OCI-LY7 (cell line): ENCODE results near the gene GIT2. TPM values are rescaled to one million over a fixed set of nuclear protein-coding genes. Genes with fewer than 3 reads are reported as not detected.

ENCODE experiments used
- BruUV-seq: library from RNA; stranded (reverse); fragments of 400-500 nt; replicated peaks from 2 replicates; lab custom pipeline; 2021; lab: Mats Ljungman, UMichigan
- CTCF ChIA-PET: fragments of 300-600 bp; sonication (Branson Sonifier 250); formaldehyde crosslinking; loops from one replicate; lab custom pipeline; 2022; ENCODE audit warnings: antibody characterized with exemption; ENCODE audit not compliant: unreplicated experiment; lab: Charles Lee
- POLR2A ChIA-PET: fragments of 300-600 bp; sonication (Branson Sonifier 250); formaldehyde crosslinking; loops from one replicate; lab custom pipeline; 2022; ENCODE audit warnings: antibody characterized with exemption; lab: Charles Lee
- DNase-seq: peaks from one replicate; pipeline ENCODE4 v3.0.0-alpha.2; 2015; ENCODE audit warnings: low spot score
- H2AFZ ChIP-seq: fragments of 200-600 bp; sonication (generic), shearing (Covaris generic); 2 replicates; pipeline ENCODE4 v1.6.1; 2014; ENCODE audit warnings: mild to moderate bottlenecking, antibody characterized with exemption, low read length, moderate library complexity
- H3K27ac ChIP-seq: fragments of 200-600 bp; sonication (generic); 2 replicates; pipeline ENCODE4 v1.5.1; 2014; ENCODE audit warnings: mixed run types, low read depth, mild to moderate bottlenecking, moderate library complexity, low read length, inconsistent platforms; ENCODE audit not compliant: poor library complexity, severe bottlenecking
- H3K36me3 ChIP-seq: fragments of 200-600 bp; sonication (generic); 2 replicates; pipeline ENCODE4 v1.6.1; 2014; ENCODE audit warnings: mild to moderate bottlenecking, antibody characterized with exemption, low read length, moderate library complexity, mixed read lengths; ENCODE audit not compliant: insufficient read depth
- H3K4me1 ChIP-seq: fragments of 200-600 bp; sonication (generic); 2 replicates; pipeline ENCODE4 v1.5.1; 2014; ENCODE audit warnings: mild to moderate bottlenecking, low read length; ENCODE audit not compliant: insufficient read depth, poor library complexity, severe bottlenecking
- H3K4me2 ChIP-seq: fragments of 200-600 bp; sonication (generic); 2 replicates; pipeline ENCODE4 v1.6.1; 2014; ENCODE audit warnings: mild to moderate bottlenecking, low read length
- H3K4me3 ChIP-seq: fragments of 200-600 bp; sonication (generic); 2 replicates; pipeline ENCODE4 v1.5.1; 2014; ENCODE audit warnings: mild to moderate bottlenecking, low read depth, low read length; ENCODE audit not compliant: poor library complexity, severe bottlenecking
- H3K79me2 ChIP-seq: fragments of 200-600 bp; sonication (generic); 2 replicates; pipeline ENCODE4 v1.6.1; 2016; ENCODE audit warnings: low read depth, mild to moderate bottlenecking, low read length, moderate library complexity, mixed read lengths; ENCODE audit not compliant: insufficient read depth
- H3K9me2 ChIP-seq: fragments of 200-600 bp; sonication (generic); 2 replicates; pipeline ENCODE4 v1.6.1; 2016; ENCODE audit warnings: mild to moderate bottlenecking, low read length, mixed read lengths; ENCODE audit not compliant: insufficient read depth
- H3K9me3 ChIP-seq: fragments of 200-600 bp; sonication (generic); 2 replicates; pipeline ENCODE4 v1.6.1; 2014; ENCODE audit warnings: mild to moderate bottlenecking, mixed run types, low read length, mixed read lengths
- H4K20me1 ChIP-seq: fragments of 200-600 bp; sonication (generic); 2 replicates; pipeline ENCODE4 v1.6.1; 2014; ENCODE audit warnings: mild to moderate bottlenecking, antibody characterized with exemption, low read length, moderate library complexity, mixed read lengths; ENCODE audit not compliant: insufficient read depth
- CTCF ChIP-seq: fragments of 200-600 bp; sonication (generic); conservative IDR thresholded peaks from 2 replicates; pipeline ENCODE4 v1.5.1; 2014; ENCODE audit warnings: mild to moderate bottlenecking, antibody characterized with exemption, low read length, moderate library complexity, mixed read lengths
- EZH2phosphoT487 ChIP-seq: fragments of 200-600 bp; sonication (generic); IDR thresholded peaks from 2 replicates; pipeline ENCODE4 v1.6.1; 2018; ENCODE audit warnings: low read depth, borderline replicate concordance, mild to moderate bottlenecking, mixed run types, antibody characterized with exemption, low read length, moderate library complexity, mixed read lengths
- intact Hi-C: fragments of 100-400 bp; cut with micrococcal nuclease; formaldehyde crosslinking; loops from one replicate; pipeline ENCODE4 v1.10.0; 2022; ENCODE audit not compliant: unreplicated experiment
- total RNA-seq, 2 experiments: library from RNA; depleted of rRNA in 1 of 2; stranded (reverse); fragments of >200 nt in 1 of 2; shearing (Covaris generic) in 1 of 2; gene quantifications; 2 replicates each; pipeline ENCODE4 v1.2.3, GENCODE V29; 2014 to 2022

Gene GIT2
- total RNA-seq, 2 experiments from 2014 or later: 57.1 to 123 TPM

GRCh38 chr12:110037315-110037714 lies 41.1 kb upstream of the GIT2 start:
- no peaks in the 10 kb centered on the region for H4K20me1 ChIP-seq
- no peaks in the 10 kb centered on the region for H3K9me3 ChIP-seq
- CTCF ChIA-PET: no interaction called here
- intact Hi-C loops: no loop called here
- H2AFZ ChIP-seq: no peak overlapping the region
- H3K36me3 ChIP-seq: peaks cover 96% of the 10 kb centered on the region
- no peak overlapping the region for H3K27ac ChIP-seq
- no peak for TF ChIP-seq CTCF
- TF ChIP-seq EZH2phosphoT487: no peak
- no TSS peak for BruUV-seq
- H3K79me2 ChIP-seq: no peaks in the 10 kb centered on the region
- H3K4me2 ChIP-seq: no peak overlapping the region
- DNase-seq: no peak
- H3K4me1 ChIP-seq: peaks cover 13% of the 10 kb centered on the region
- no peaks in the 10 kb centered on the region for H3K9me2 ChIP-seq
- no peak overlapping the region for H3K4me3 ChIP-seq
- POLR2A ChIA-PET: no interaction called here

GRCh38 chr12:110035534-110036104 lies 39.5 kb upstream of the GIT2 start:
- Histone ChIP-seq H3K79me2 (no peaks in the 10 kb centered on the region), H2AFZ (no peak overlapping the region), H3K4me3 (no peak overlapping the region), H3K9me3 (no peaks in the 10 kb centered on the region), H4K20me1 (no peaks in the 10 kb centered on the region), H3K27ac (no peak overlapping the region), H3K36me3 (peaks cover 98% of the 10 kb centered on the region), H3K4me1 (peaks cover 13% of the 10 kb centered on the region), H3K4me2 (no peak overlapping the region), H3K9me2 (no peaks in the 10 kb centered on the region)
- POLR2A ChIA-PET: interaction anchor here (0.6 kb wide), 1 partner anchor 42 kb away, joined by 3 read pairs; no protein-coding TSS in a partner anchor
- CTCF ChIA-PET: no interaction called here
- BruUV-seq: no TSS peak
- TF ChIP-seq EZH2phosphoT487 (no peak), CTCF (no peak)
- intact Hi-C loops: no loop called here
- DNase-seq: no peak

GRCh38 chr12:110033888-110034287 lies 37.7 kb upstream of the GIT2 start:
- H3K4me3 ChIP-seq: no peak overlapping the region
- no peak overlapping the region for H2AFZ ChIP-seq
- TF ChIP-seq CTCF (no peak), EZH2phosphoT487 (no peak)
- H3K4me2 ChIP-seq: no peak overlapping the region
- BruUV-seq: no TSS peak
- intact Hi-C loops: no loop called here
- H3K9me2 ChIP-seq: no peaks in the 10 kb centered on the region
- H4K20me1 ChIP-seq: no peaks in the 10 kb centered on the region
- no peaks in the 10 kb centered on the region for H3K79me2 ChIP-seq
- DNase-seq: no peak
- no peaks in the 10 kb centered on the region for H3K9me3 ChIP-seq
- ChIA-PET POLR2A (no interaction called here), CTCF (no interaction called here)
- no peak overlapping the region for H3K27ac ChIP-seq
- H3K36me3 ChIP-seq: peaks cover 100% of the 10 kb centered on the region
- H3K4me1 ChIP-seq: peaks cover 3% of the 10 kb centered on the region
